Transverse colon (tissue), 4 donors: Measurements from ENCODE around the gene AZU1. TPM values are rescaled to one million over a fixed set of nuclear protein-coding genes. Genes with fewer than 3 reads are reported as not detected.

Experiments used
- DNase-seq: peaks from one replicate; pipeline ENCODE4 v3.0.0-alpha.2; 2019
- H3K27ac ChIP-seq, 4 donors: fragments of 200-600 bp; sonication (generic); 2 replicates each; pipeline ENCODE4 v1.5.1; 2016 to 2018; ENCODE audit warnings: inconsistent platforms in 4 of 4
- H3K27me3 ChIP-seq: fragments of 200-600 bp; sonication (generic); 2 replicates; pipeline ENCODE4 v1.5.1; 2017; ENCODE audit warnings: inconsistent platforms
- H3K36me3 ChIP-seq, 4 donors: fragments of 200-600 bp; sonication (generic); 2 replicates each; pipeline ENCODE4 v1.5.1; 2017 to 2019; ENCODE audit warnings: inconsistent platforms in 4 of 4
- H3K4me1 ChIP-seq, 4 donors: fragments of 200-600 bp; sonication (generic); 2 replicates each; pipeline ENCODE4 v1.5.1; 2017 to 2020; ENCODE audit warnings: inconsistent platforms in 4 of 4
- H3K4me3 ChIP-seq, 4 donors: fragments of 200-600 bp; sonication (generic); 1 replicate in 1 of 4; 2 replicates in 3 of 4; pipeline versions ENCODE4 v1.5.1 to v1.6.1; 2017 to 2019; ENCODE audit warnings: inconsistent platforms in 4 of 4
- H3K9me3 ChIP-seq, 2 donors: fragments of 200-600 bp; sonication (generic); 2 replicates each; pipeline ENCODE4 v1.5.1; 2017 to 2019; ENCODE audit warnings: inconsistent platforms in 2 of 2
- EP300 ChIP-seq: sonication (generic); formaldehyde crosslinking; IDR thresholded peaks from one replicate; pipeline ENCODE4 v1.6.1; 2017; ENCODE audit warnings: antibody characterized with exemption, low read depth
- POLR2A ChIP-seq: fragments of 450-650 bp; IDR thresholded peaks from one replicate; pipeline ENCODE4 v1.6.1; 2016; ENCODE audit warnings: antibody characterized with exemption, mild to moderate bottlenecking, moderate library complexity
- POLR2AphosphoS5 ChIP-seq, 3 donors: sonication (generic); formaldehyde crosslinking; IDR thresholded peaks; one replicate each; pipeline ENCODE4 v1.6.1; 2016; ENCODE audit warnings: antibody characterized with exemption in 3 of 3
- WGBS, 2 donors: methylation state at CpG; one replicate each; pipeline ENCODE4 v1.1.5; 2018; ENCODE audit warnings: low coverage in 1 of 2; 5-methylcytosine and 5-hydroxymethylcytosine counted together
- in situ Hi-C, 4 donors: fragments of 200-750 bp; cut with MboI; loops; one replicate each; pipeline versions ENCODE4 v1.15.0 to v1.15.1; 2017; ENCODE audit warnings: low sequenced_read_pairs in 3 of 4, low pct_ligation_motif_present in 1 of 4, low pct_unique_long_range_greater_than_20kb in 1 of 4
- intact Hi-C: fragments of 100-400 bp; cut with DNase I; formaldehyde crosslinking; loops from one replicate; pipeline ENCODE4 v1.15.1; 2023; ENCODE audit warnings: low total_unique reads
- total RNA-seq, 4 donors: library from RNA; depleted of rRNA; stranded (reverse); fragments of >200 nt; gene quantifications; one replicate each; pipeline ENCODE4 v1.1.0, GENCODE V29; 2016
- TF ChIP-seq, protein P1 (sequence below), 5 experiments: fragments of 200-600 bp in 3 of 5; fragments of 450-650 bp in 2 of 5; sonication (generic) in 3 of 5; IDR thresholded peaks; 1 replicate in 2 of 5; 2 replicates in 3 of 5; pipeline ENCODE4 v1.5.1; 2016 to 2017; ENCODE audit warnings: antibody characterized with exemption in 5 of 5, inconsistent platforms in 3 of 5, mild to moderate bottlenecking in 2 of 5, moderate library complexity in 1 of 5

Gene AZU1
- total RNA-seq, 4 donors from 2014 or later: not detected

GRCh38 chr19:873084-873483 lies 45.4 kb downstream of the AZU1 start:
- Histone ChIP-seq H3K27me3 (no peaks in the 10 kb centered on the region), H3K4me1 (peaks cover 12 to 25% (median 18%) of the 10 kb centered on the region in 4 donors), H3K36me3 (peaks cover 0 to 9% (median 2%) of the 10 kb centered on the region in 4 donors), H3K27ac (peak overlapping the region in 3 of 4 donors; percentile 28 to 86 (median 37)), H3K9me3 (no peaks in the 10 kb centered on the region), H3K4me3 (no peak overlapping the region)
- DNase-seq: peak; percentile 65
- no peak for TF ChIP-seq POLR2AphosphoS5 (IDR thresholded peaks at IDR 0.05)
- TF ChIP-seq EP300: no peak
- TF ChIP-seq, protein P1, sequence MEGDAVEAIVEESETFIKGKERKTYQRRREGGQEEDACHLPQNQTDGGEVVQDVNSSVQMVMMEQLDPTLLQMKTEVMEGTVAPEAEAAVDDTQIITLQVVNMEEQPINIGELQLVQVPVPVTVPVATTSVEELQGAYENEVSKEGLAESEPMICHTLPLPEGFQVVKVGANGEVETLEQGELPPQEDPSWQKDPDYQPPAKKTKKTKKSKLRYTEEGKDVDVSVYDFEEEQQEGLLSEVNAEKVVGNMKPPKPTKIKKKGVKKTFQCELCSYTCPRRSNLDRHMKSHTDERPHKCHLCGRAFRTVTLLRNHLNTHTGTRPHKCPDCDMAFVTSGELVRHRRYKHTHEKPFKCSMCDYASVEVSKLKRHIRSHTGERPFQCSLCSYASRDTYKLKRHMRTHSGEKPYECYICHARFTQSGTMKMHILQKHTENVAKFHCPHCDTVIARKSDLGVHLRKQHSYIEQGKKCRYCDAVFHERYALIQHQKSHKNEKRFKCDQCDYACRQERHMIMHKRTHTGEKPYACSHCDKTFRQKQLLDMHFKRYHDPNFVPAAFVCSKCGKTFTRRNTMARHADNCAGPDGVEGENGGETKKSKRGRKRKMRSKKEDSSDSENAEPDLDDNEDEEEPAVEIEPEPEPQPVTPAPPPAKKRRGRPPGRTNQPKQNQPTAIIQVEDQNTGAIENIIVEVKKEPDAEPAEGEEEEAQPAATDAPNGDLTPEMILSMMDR (IDR thresholded peaks at IDR 0.05): no peak
- no peak for TF ChIP-seq POLR2A
- intact Hi-C loops: no loop called here
- in situ Hi-C loops: loop anchor here in 1 of 4 donors (25.0 kb wide), 1 partner anchor 114 kb away; the partner anchor contains the start of gene WDR18
- WGBS, 2 donors: 100% methylated on average over 3 of the region's 13 CpGs; no CpG with 5 or more reads in 1 of the 2 donors

- intact Hi-C loops (no loop called here), in situ Hi-C loops (loop anchor here in 1 of 4 donors (25.0 kb wide), 1 partner anchor 114 kb away; the partner anchor contains the start of gene WDR18)
- no peak for DNase-seq
- Histone ChIP-seq H3K27ac (peak overlapping the region in 3 of 4 donors; percentile 28 to 86 (median 37)), H3K4me1 (peaks cover 12 to 25% (median 17%) of the 10 kb centered on the region in 4 donors), H3K4me3 (no peak overlapping the region), H3K9me3 (no peaks in the 10 kb centered on the region), H3K36me3 (peaks cover 0 to 9% (median 2%) of the 10 kb centered on the region in 4 donors), H3K27me3 (no peaks in the 10 kb centered on the region)
- WGBS, 2 donors: 94% methylated on average over 16 of the region's 22 CpGs; no CpG with 5 or more reads in 1 of the 2 donors
- TF ChIP-seq POLR2A (no peak), POLR2AphosphoS5 (IDR thresholded peaks at IDR 0.05) (no peak), EP300 (no peak)
- TF ChIP-seq, protein P1 (IDR thresholded peaks at IDR 0.05): no peak
Observed at GRCh38 chr19:873561-874041, 46.0 kb downstream of the AZU1 start.

GRCh38 chr19:875265-875879 lies 47.7 kb downstream of the AZU1 start:
- no peak overlapping the region for H3K27ac ChIP-seq
- TF ChIP-seq POLR2AphosphoS5 (IDR thresholded peaks at IDR 0.05): no peak
- H3K9me3 ChIP-seq: no peaks in the 10 kb centered on the region
- H3K36me3 ChIP-seq: peaks cover 0 to 14% (median 4%) of the 10 kb centered on the region in 4 donors
- H3K4me1 ChIP-seq: peaks cover 6 to 13% (median 10%) of the 10 kb centered on the region in 4 donors
- WGBS, 2 donors: 91 to 95% methylated on average over 14 to 27 of the region's 28 CpGs
- H3K4me3 ChIP-seq: no peak overlapping the region
- no peak for DNase-seq
- in situ Hi-C loops (no loop called here), intact Hi-C loops (no loop called here)
- H3K27me3 ChIP-seq: no peaks in the 10 kb centered on the region

- peaks cover 0 to 19% (median 6%) of the 10 kb centered on the region in 4 donors for H3K36me3 ChIP-seq
- no peaks in the 10 kb centered on the region for H3K9me3 ChIP-seq
- no peak for DNase-seq
- no peak for TF ChIP-seq EP300
- TF ChIP-seq POLR2A: no peak
- TF ChIP-seq, protein P1 (IDR thresholded peaks at IDR 0.05): no peak
- no peak for TF ChIP-seq POLR2AphosphoS5 (IDR thresholded peaks at IDR 0.05)
- in situ Hi-C loops (no loop called here), intact Hi-C loops (no loop called here)
- H3K27ac ChIP-seq: no peak overlapping the region
- no peaks in the 10 kb centered on the region for H3K27me3 ChIP-seq
- H3K4me3 ChIP-seq: no peak overlapping the region
- 78 to 100% methylated on average over 1 to 18 of the region's 18 CpGs for WGBS, 2 donors
- peaks cover 6 to 11% (median 9%) of the 10 kb centered on the region in 4 donors for H3K4me1 ChIP-seq
Observed at GRCh38 chr19:876089-876488, 48.5 kb downstream of the AZU1 start.
